Measurements from ENCODE around the gene RRP36.
A peak's percentile ranks its signal among the peaks of the same experiment; 100 is the strongest.

RRP36 gene

DNA sequence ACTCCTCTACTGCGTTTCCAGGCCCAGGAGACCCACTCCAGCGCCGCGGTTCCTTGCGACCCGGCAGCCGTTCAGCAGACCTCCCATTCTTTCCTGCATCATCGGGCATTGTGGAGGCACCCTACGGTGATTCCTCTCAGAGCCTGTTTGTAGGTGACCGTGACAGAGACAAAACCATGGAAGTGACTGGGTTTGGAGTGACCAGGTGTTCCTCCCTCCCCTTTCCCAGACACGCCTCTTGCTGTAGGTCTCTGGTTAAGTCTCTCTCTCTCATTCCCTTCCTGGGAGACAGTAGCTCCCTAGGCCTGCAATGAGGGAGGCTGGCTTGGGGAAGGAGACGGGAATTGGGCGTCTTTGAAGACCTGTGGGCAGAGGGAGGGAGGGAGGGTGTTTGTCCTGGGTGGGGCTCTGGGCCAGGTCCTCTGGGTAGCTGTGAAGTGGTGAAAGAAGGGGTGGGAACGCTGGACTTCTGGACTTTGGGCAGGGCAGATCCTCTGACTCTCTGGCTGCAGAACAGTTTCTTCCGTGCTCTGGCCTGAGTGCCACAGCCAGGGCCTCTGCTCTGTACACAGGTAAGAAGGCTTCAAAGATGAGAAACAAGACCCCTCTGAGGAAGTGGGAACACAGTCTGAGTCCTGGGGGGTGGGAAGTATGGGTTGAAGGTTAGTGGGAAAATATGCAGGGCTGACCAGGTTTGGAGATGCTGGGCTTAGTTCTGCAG lies 38.8 kb downstream of the RRP36 start:
- Mint-ChIP-seq H3K9me3 (no peaks in the 10 kb centered on the region), H3K4me3 (peak overlapping the region; percentile 95), H3K27ac (peak overlapping the region; percentile 97), H3K27me3 (no peaks in the 10 kb centered on the region), H3K36me3 (ENCODE audit: low read depth) (peaks cover 31% of the 10 kb centered on the region), H3K4me1 (ENCODE audit: low read depth) (peaks cover 39% of the 10 kb centered on the region)

DNA sequence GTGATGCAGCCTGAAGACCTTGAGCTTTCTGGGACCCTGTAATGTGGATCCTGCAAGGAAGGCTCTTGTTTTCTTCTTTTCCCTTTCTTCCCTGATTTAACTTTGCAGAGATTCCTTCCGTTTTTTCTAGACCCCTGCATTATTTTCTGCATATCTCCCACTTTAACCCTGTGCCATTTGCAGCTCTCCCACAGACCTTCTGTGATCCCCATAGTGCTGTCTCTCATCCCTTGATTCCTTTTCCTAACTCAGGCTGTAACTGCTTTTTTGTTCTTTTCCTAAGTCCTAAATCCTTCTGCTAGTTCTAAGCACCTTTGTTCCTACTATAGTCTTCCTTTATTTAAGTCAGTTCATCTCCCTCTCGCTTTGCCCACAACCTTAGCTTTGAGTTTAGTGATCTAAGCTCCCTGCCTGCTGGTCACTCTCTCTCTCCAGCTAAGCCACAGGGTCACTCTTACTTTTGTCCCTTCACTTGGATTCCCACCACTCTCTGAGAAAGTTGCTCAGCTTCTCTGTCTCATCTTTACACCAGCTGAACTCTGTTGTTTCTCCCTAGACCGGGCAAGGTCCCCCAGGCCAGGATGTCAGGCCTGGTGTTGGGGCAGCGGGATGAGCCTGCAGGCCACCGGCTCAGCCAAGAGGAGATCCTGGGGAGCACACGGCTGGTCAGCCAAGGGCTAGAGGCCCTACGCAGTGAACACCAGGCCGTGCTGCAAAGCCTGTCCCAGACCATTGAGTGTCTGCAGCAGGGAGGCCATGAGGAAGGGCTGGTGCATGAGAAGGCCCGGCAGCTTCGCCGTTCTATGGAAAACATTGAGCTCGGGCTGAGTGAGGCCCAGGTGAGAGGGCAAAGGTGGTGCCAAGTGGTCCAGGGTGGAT lies 39.6 kb downstream of the RRP36 start:
- Mint-ChIP-seq H3K4me3 (peak overlapping the region; percentile 95), H3K27ac (peak overlapping the region; percentile 5), H3K36me3 (ENCODE audit: low read depth) (peaks cover 24% of the 10 kb centered on the region), H3K4me1 (ENCODE audit: low read depth) (peaks cover 35% of the 10 kb centered on the region), H3K9me3 (no peaks in the 10 kb centered on the region), H3K27me3 (no peaks in the 10 kb centered on the region)

- Mint-ChIP-seq H3K27me3 (no peaks in the 10 kb centered on the region), H3K27ac (no peak overlapping the region), H3K9me3 (no peaks in the 10 kb centered on the region), H3K4me3 (no peak overlapping the region), H3K4me1 (ENCODE audit: low read depth) (peaks cover 31% of the 10 kb centered on the region), H3K36me3 (ENCODE audit: low read depth) (peaks cover 20% of the 10 kb centered on the region)
These were observed 40.4 kb downstream of the RRP36 start for GRCh38 chr6:43061861-43062260.

- H3K4me3 Mint-ChIP-seq: no peak overlapping the region
These were observed 41.4 kb downstream of the RRP36 start for GRCh38 chr6:43062818-43063217.

GRCh38 chr6:43070028-43070632 lies 48.7 kb downstream of the RRP36 start:
- H3K36me3 Mint-ChIP-seq (ENCODE audit: low read depth): no peaks in the 10 kb centered on the region
- no peak overlapping the region for H3K4me3 Mint-ChIP-seq
- H3K27me3 Mint-ChIP-seq: no peaks in the 10 kb centered on the region
- no peaks in the 10 kb centered on the region for H3K9me3 Mint-ChIP-seq
- H3K4me1 Mint-ChIP-seq (ENCODE audit: low read depth): no peaks in the 10 kb centered on the region
- no peak overlapping the region for H3K27ac Mint-ChIP-seq

More at GRCh38 chr6:43062818-43063217, 41.4 kb downstream of the RRP36 start:
- H3K4me1 Mint-ChIP-seq (ENCODE audit: low read depth): peaks cover 27% of the 10 kb centered on the region
- H3K27me3 Mint-ChIP-seq: no peaks in the 10 kb centered on the region
- no peak overlapping the region for H3K27ac Mint-ChIP-seq
- peaks cover 16% of the 10 kb centered on the region for H3K36me3 Mint-ChIP-seq (ENCODE audit: low read depth)
- H3K9me3 Mint-ChIP-seq: no peaks in the 10 kb centered on the region

- peaks cover 20% of the 10 kb centered on the region for H3K27me3 Mint-ChIP-seq
- no peaks in the 10 kb centered on the region for H3K36me3 Mint-ChIP-seq (ENCODE audit: low read depth)
- H3K9me3 Mint-ChIP-seq: no peaks in the 10 kb centered on the region
- H3K4me1 Mint-ChIP-seq (ENCODE audit: low read depth): peaks cover 4% of the 10 kb centered on the region
- no peak overlapping the region for H3K27ac Mint-ChIP-seq
- H3K4me3 Mint-ChIP-seq: peak overlapping the region; percentile 39
These were observed 53.6 kb downstream of the RRP36 start for GRCh38 chr6:43074847-43075669.

DNA sequence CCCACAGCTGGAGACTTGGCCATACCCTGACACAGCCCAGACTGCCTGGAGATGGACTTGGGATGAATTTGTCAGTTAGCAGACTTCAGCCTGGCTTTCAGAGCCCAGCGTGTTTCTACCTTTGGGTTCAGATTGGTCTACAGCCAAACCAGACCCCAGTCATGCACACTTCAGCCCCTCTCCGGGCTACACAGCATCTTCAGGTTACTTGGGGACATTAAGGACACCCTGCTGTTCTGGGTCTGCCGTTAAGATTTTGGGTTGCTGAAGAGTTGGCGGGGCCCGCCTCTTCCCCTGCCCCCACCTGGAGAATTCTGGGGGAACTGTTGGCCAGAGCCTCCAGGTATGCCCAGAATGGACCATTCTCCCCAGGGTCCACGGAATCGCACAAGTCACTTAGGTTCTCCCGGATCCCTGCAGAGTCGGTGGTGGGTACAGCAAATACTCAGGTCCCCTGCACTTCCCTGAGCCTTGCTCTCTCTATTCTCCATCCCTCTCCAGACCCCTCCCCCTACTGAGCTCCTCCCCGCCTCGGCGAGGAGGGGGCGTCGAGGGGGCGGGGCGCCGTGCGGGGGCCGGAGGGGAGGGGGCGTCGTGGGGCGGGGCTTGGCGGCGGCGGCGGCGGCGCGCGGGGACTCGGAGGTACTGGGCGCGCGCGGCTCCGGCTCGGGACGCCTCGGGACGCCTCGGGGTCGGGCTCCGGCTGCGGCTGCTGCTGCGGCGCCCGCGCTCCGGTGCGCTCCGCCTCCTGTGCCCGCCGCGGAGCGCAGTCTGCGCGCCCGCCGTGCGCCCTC lies 54.4 kb downstream of the RRP36 start, which contains the start of gene PTK7:
Gene PTK7 (plus strand): TSS at position 645 of the 794 bp plus-strand sequence. CDS start 175 bp downstream, outside the sequence.
- Mint-ChIP-seq H3K27me3 (peaks cover 20% of the 10 kb centered on the region), H3K4me1 (ENCODE audit: low read depth) (peaks cover 4% of the 10 kb centered on the region), H3K4me3 (peak within 1 kb of the TSS; percentile 71), H3K9me3 (no peaks in the 10 kb centered on the region), H3K27ac (no peak within 1 kb of the TSS), H3K36me3 (ENCODE audit: low read depth) (no peaks in the 10 kb centered on the region)

DNA sequence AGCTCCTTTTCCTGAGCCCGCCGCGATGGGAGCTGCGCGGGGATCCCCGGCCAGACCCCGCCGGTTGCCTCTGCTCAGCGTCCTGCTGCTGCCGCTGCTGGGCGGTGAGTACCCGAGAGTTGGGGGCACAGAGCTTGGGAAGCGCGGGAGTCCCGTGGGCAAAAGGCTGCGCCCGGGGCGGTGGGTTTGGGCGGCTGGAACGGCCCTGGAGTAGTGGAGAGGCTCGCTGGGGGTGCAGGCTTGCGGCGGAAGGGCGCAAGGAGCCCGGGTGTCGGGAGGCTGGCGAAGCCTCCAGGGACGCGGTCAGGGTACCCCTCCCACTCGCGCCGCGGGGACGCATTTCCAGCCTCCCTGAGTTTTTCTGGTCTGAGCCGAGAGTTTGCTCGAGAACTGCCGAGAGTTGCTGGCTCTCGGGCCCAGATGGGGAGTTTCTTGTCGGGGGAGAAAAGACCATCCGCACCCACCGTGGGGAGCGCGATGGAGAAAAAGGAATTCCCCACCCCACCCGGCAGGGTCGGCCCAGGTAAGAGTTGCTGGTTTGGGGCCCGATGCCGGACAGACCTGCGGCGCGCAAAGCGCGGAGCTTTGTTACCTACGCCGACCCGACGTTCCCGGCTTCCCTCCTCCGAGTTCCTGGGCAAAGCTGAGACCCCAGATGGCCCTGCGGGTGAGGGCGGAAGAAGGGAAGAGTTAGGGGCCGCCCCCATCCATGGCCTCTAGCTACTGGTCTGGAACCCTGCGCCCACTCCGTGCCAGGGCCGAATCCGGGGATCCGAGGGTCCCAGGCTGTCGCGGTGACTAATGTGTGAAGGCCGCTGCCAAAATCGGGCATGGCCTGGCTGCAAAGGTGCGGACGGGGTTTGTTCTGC lies 55.3 kb downstream of the RRP36 start:
- Mint-ChIP-seq H3K4me3 (peak overlapping the region; percentile 71), H3K36me3 (ENCODE audit: low read depth) (no peaks in the 10 kb centered on the region), H3K27ac (no peak overlapping the region), H3K9me3 (no peaks in the 10 kb centered on the region), H3K27me3 (peaks cover 20% of the 10 kb centered on the region), H3K4me1 (ENCODE audit: low read depth) (peaks cover 4% of the 10 kb centered on the region)

DNA sequence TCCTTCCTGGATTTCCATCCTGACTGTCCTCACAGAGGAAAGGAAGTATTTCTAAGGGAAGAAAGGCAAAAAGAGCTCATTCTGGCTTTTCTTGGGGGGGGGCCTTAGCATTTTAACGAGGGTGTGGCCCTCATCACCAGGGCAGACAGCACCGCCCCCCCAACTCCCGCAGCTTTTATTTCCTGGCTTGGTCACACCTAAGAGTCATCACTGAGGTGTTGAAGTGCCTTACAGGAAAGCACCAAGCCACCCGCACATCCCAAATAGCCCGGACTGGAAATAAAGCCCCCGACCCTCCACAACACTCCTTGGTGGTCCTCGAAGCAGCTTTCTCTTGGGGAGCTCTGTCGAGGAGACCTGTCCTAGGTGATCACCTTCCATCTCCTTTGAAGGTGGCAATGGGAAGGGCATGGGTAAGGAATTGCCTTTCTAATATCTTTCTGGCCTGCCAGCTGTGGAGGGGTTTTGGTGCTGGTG lies 55.9 kb downstream of the RRP36 start:
- H3K4me1 Mint-ChIP-seq (ENCODE audit: low read depth): peaks cover 4% of the 10 kb centered on the region
- H3K27me3 Mint-ChIP-seq: peaks cover 20% of the 10 kb centered on the region
- no peak overlapping the region for H3K27ac Mint-ChIP-seq
- H3K4me3 Mint-ChIP-seq: peak overlapping the region; percentile 71
- no peaks in the 10 kb centered on the region for H3K9me3 Mint-ChIP-seq
- no peaks in the 10 kb centered on the region for H3K36me3 Mint-ChIP-seq (ENCODE audit: low read depth)

- H3K36me3 Mint-ChIP-seq (ENCODE audit: low read depth): no peaks in the 10 kb centered on the region
- no peak overlapping the region for H3K4me3 Mint-ChIP-seq
- peaks cover 4% of the 10 kb centered on the region for H3K4me1 Mint-ChIP-seq (ENCODE audit: low read depth)
- H3K27me3 Mint-ChIP-seq: peaks cover 20% of the 10 kb centered on the region
- H3K27ac Mint-ChIP-seq: no peak overlapping the region
- H3K9me3 Mint-ChIP-seq: no peaks in the 10 kb centered on the region
These were observed 56.6 kb downstream of the RRP36 start for GRCh38 chr6:43077981-43078511.

DNA sequence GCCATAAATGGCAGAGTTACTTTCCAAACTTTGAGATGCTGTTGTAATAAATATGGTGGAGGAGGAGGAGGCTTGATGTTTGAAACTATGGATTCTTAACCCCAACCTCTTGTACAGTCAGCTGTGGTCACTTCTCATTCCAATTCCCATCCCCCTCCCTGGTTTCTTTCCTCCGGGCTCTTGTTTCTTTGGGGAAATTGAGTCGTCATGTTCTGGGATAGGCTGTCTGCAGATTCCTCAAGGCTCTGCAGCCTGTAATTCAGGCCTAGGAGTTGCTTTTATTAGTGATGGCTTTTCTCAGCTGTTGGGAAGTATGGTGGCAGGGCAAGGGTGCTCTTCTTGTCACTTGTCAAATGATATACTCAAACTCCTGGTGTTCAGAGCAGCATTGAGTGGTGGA lies 57.3 kb downstream of the RRP36 start:
- Mint-ChIP-seq H3K4me1 (ENCODE audit: low read depth) (peaks cover 4% of the 10 kb centered on the region), H3K9me3 (no peaks in the 10 kb centered on the region), H3K27me3 (peaks cover 20% of the 10 kb centered on the region), H3K36me3 (ENCODE audit: low read depth) (no peaks in the 10 kb centered on the region), H3K4me3 (no peak overlapping the region), H3K27ac (no peak overlapping the region)

Data from stimulated activated naive CD8-positive, alpha-beta T cell treated with anti-CD3 and anti-CD28 coated beads, Interleukin-15, Interleukin-2, amounts not matched to agents 100 ng/mL and 50 ng/mL, for 24 hours (primary cell).